Raji (cell line): ENCODE data around the gene NOP9.

ENCODE experiments used
- POLR2A ChIP-seq: IDR thresholded peaks from 2 replicates; pipeline ENCODE4 v1.6.1; 2011; ENCODE audit warnings: low read depth, low read length, control low read depth; ENCODE audit not compliant: insufficient read depth

Gene NOP9, protein sequence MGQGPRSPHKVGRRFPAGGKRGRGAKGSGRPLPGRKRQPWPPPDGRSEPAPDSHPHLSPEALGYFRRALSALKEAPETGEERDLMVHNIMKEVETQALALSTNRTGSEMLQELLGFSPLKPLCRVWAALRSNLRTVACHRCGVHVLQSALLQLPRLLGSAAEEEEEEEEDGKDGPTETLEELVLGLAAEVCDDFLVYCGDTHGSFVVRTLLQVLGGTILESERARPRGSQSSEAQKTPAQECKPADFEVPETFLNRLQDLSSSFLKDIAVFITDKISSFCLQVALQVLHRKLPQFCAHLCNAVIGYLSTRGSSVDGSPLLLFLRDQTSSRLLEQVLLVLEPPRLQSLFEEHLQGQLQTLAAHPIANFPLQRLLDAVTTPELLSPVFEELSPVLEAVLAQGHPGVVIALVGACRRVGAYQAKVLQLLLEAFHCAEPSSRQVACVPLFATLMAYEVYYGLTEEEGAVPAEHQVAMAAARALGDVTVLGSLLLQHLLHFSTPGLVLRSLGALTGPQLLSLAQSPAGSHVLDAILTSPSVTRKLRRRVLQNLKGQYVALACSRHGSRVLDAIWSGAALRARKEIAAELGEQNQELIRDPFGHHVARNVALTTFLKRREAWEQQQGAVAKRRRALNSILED

DNA sequence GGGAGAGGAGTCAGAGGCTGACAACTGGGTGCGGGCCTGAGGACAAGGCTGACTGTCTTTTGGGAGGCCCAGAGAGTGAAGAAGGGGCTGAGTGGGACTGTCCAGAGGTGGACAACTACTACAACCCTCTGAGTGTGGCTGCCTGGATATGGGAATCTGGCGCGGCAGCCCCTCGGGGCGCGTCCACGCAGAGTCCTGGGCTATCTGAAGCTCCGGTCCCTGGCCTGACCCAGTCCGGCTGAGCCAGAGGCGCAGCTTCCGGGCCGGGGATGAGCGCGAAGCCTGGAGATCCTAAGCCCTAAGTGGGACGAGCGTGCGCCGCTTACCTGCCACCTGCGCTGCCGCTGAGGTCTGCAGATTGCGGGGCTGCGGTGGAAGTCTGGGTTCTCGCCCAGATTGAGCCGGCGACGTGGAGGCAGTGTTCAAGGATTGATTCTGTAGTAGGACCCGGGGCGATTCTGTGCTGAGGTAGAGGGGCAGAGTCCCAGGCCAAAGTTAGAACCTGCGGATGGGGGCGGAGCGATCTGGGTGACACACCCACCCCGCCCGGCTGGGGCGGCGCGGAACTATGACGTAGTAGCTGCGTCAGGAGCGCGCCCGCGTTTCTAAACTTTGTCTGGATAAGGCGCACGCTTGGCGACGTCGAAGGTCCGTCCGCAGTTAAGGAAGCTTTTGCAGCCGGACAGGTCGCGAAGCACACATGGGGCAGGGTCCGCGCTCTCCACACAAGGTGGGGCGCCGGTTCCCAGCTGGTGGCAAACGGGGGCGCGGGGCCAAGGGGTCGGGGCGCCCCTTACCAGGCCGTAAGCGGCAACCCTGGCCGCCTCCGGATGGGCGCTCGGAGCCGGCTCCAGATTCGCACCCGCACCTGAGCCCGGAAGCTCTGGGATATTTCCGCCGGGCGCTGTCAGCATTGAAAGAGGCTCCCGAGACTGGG, at the start of gene NOP9, which contains the start of gene DHRS1:
NOP9 (plus strand) TSS at position 596 of the 937 bp plus-strand sequence; CDS start at position 701, 105 bp downstream.
DHRS1 (minus strand) TSS at position 526 of the 937 bp plus-strand sequence. CDS start 674 bp downstream, outside the sequence.
- peak; percentile 82 for TF ChIP-seq POLR2A

DNA sequence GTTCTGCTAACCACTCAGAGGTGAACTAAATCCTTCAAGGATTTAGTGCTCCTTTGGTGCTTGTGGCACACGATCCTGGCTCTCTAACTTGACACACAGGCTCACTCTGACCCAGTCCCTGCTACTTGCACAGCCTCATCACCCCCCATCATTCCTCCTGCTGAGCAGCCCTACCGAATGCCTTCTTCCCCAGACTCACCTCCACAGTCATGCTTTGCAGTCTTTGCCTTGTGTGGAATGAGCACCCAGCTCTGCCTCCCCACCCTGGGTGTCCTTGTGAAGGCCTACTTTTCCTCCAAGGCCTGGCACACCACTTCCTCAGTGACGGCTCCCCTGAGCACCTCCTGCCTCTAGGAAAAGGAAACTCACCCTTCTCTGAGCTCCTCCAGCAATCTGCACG, 49.3 kb upstream of the NOP9 start:
- TF ChIP-seq POLR2A: no peak

DNA sequence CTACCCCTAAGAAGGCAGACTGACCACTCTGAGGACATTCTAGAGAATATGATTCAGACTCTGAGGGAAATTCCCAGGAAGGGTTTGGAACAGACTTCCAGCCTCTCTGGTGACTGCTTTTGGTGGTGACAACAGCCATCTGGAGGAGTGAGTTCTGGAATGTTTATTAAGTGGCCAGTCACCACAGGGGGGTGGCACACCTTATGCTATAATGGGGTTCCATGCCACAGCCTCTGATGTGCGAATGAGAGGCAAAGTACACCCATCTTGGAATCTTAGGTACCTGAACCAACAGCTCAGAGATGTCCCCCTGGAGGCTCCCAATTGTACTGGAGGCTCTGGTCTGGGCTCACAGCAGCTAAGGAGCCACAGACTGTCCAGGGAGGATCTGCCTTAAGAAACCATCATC, 47.8 kb upstream of the NOP9 start:
- TF ChIP-seq POLR2A: no peak

DNA sequence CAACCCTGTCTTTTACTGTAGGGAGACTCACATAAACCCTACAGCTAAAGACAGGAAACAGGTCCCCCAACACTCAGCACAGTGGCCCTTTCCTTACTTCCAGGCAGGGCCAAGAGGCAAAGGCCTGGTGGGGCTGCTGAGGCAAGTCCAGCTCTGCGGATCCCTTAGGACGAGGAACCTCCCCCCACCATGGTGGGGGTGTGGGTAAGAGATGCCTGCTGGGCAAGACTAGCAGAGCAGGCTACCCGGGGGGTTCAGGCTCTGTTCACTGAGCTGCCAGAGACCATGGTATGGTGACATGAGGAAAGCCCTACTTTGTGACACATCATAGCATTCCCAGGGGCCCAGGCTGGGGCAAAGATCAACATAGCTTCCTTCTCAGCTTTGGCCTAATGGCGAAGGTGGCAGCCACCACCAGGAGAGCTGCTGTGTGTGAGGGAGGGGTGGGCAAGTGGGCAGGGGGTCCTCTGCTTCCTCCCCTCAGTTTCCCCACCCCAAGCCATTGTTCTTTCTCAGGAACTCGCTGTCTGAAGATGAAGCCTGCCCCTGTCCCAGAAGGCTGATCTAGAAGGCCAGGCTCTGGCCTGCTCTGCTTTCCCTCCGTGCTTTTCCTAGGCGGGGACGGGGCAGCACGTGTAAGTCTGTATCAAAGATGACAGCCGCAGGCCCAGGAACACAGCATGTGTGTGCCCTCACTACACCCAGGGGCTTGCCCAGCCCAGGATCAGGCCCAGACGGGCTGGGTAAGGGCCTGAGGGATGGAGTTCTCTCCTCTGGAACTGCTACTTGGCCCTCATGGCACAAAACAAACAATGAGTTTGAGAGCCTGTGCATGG, 47.1 kb upstream of the NOP9 start:
- TF ChIP-seq POLR2A: no peak

DNA sequence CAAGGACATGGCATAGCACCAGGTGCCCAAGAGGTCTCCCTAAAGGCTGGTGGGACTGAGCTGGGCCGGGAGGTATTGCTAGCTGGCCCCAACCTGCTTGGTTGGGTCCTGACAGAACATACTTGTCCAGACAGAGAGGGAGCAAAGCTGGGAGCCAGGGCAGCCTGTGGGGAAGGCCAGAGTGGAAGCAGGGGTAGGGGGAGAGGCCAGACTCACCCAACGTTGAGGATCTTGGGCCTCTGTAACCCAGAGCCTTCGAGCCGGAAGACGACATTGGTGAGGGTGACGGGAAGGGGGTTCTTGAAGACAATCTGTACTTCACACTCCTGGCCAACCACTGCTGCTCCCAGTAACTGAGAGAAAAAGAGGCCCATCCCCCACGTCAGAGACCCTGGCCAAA, 45.7 kb upstream of the NOP9 start:
- no peak for TF ChIP-seq POLR2A

DNA sequence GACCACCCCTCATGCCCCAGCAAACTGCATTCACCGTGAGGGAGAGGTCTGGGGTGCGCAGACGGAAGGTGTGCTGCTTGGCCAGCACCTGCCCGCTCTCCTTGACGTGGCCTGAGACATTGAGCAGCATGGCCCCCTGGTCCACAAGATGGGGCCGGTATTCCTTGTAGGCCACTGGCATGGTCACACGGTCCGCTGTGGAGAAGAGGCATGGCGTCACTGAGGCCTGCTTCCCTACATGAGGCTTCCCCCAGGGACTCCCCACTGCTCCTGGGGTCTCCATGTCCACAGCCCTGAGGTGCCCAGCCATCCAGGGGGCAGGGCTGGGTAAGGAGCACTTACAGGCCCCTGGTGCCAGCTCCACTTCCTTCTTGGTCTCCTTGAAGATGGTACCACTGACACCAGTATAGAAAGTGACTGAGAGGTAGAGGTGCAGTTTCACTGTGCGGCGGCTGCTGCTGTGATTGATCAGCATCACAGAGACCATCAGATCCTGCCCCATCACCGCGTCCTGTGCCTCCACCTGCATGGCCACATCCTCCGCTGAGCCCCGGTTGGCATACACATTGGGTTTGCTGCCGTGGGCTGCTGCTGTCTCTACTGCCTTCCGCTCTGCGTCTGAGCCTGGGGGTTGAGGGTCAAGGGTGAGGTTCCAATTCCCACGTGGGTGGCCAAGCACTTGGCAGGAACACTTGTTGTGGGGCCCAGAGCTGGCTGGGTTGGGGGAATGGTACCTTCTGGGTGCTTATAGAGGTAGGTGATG, 44.8 kb upstream of the NOP9 start:
- no peak for TF ChIP-seq POLR2A

DNA sequence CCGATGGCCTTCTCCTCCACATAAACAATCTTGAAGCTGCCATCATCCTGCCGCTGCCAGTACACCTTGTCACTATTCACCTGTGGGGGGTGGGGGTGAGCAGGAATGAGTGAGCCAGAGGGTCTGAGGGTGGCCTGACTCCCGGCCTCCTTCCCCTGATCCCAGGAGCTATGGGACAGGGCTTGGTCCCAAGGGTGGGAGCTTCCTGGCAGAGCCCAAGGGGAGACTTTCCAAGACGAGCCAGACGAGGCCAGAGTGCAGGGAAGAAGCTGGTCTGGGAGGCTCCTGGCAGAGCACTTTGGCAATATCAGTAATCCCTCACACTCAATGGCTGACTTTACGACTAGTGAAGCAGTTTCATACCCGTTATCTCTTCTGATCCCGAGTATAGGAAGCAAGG, 44.2 kb upstream of the NOP9 start:
- TF ChIP-seq POLR2A: no peak

DNA sequence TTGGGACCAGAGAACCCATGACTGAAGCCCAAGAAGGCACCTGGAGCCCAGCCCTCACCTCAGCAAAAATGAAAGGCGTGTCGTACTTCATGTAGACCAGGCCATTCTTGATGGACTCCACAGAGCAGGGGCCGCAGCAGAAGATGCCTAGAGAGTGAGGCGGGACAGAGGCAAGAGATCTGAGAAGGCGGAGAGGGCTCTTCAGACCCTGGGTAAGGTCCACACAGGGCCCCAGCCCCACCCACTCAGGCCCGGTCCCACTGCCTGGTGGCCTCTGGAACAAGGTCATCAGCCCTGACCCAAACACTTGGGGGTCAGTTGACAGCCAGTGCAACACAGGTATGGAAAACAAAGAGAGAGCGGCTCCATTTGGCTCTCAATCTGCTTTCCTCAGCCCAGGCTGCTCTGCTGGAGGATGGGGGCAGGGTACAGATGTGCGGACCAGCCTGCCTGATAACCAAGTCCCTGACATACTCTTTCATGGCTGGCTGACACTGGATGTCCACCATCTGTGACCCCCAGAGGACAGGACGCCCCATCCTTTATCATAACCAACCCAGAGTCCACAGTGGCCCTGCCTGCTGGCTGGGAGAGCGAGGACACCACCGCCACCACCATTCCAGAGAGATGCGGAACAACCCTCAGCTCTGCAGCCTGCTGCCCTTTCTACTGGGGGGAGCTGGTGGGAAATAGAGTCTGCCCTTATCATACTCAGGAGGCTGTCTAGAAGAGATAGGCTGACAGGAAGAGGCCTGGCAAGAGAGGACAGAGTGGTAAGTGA, 43.5 kb upstream of the NOP9 start:
- TF ChIP-seq POLR2A: no peak

DNA sequence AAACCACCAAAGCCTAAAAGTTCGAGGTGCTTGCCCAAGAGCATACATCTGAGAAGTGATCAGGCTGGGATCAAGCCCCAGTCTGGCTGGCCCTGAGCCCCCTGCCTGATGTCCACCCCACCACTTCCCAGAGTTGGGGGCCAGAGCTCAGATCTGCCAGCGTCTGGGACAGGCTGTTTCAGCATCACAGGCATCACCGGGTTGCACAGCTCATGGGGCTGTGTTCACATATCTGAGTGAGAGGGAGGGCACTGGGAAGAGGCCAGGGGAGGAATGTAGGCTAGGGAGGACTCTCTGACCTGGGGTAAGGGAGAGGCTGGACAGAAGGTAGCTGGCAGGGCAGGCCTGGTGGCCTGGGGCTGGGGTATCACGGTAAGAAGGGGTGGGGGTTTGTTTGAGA, 42.7 kb upstream of the NOP9 start:
- TF ChIP-seq POLR2A: no peak

DNA sequence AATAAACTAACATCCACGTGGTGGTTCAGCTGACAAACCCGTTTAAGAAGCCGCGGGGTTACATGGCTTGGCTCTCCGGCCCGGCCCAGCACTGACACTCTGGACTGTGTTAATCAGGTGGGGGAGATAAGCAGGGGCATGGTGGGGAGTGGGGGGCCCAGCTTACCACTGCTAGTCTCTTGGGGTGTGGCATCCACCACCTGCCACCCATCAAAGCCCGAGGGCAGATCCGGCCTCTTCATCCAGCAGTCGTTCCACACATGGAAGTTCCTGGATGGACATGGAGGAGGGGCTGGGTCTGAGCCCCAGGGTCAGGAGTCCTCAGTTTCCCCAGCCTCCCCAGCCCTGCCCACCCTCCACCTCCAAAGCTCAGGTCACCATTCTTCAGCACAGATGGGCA, 41.5 kb upstream of the NOP9 start:
- no peak for TF ChIP-seq POLR2A

DNA sequence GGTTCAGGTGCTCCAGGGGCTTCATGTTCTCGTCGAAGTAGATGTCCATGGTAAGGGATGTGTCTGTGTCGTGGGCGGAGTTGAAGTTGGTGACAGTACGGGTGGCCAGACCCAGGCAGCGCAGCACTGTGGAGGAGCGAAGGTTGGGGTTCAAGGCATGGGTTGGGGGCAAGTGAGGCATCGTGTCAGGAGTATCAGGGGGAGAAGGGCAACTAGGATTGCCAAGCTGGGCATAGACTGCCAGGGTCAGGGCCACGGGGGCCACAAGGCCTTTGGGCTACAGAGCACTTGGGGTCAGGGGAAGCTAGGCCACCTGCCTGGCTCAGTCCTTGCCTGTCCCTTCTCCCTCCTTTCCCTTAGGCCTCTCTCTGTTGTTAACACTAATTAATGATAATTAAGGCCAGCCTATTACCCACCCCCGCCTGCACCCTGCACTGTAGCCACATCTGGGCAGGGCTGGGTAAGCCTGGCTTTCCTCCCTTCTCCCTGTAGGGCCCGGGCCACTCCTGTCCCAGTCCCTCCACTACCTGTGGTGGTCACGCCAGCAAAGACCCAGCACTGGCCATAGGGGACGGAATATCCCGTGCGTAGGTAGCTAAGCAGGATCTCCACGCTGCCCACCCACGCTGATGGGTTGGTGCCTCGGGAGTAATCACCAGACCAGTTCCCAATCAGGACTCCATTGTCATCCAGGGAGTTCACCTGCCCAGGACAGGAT, 40.9 kb upstream of the NOP9 start:
- no peak for TF ChIP-seq POLR2A

DNA sequence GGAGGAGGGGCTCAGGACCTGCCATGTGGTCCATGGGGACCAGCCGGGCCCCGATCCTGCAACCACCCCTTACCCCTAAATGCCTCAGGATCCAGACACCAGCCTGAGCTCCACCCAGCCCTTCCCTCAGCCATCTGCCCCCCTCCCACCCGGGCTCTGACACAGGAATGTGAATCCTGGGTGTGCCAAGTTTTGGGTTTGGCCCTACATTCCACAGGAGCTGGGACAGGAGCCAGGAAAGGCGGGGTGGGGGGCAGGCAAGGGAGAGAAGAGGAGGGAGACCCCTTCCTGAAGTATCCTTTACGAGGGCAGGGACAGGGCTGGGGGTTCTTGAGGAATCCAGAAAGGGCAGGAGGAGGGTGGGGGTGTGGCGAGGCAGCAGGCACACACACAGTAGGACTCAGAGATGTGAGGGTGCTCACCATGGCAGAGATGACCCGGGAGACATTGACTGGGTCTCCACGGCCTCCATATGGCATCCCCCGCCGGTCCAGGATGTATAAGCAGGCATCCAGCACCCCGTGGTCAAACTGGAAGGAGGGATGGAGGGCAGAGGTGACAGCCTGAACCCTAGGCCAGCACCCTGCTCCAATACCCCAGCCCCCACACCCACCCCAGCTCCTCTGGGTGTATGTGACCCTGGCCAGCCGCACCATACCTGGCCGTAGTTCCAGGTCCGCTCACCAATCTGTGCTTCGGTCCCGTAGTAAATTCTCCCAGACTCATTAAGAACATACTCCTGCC, 40.2 kb upstream of the NOP9 start:
- TF ChIP-seq POLR2A: no peak
